Measurements from ENCODE around the gene AKNA.

Gene AKNA

DNA sequence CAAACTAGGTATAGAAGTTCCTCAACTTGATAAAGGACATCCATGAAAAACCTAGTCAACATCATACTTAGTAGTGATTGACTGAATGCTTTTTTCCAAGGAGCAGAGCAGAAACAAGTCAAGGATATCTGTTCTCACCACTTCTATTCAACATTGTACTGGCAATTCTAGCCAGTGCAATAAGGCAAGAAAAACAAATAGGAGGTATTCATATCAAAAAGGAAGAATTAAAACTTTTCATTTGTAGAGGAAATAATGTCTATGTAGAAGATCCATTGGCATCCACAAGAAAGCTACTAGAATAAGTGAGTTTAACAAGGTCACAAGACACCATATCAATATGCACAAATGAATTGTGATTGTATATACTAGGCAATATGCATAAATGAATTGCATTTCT lies 93.1 kb downstream of the AKNA start:
- Histone ChIP-seq H3K9me2 (replicated peaks; ENCODE audit: insufficient read depth, low read length) (no peaks in the 10 kb centered on the region), H3K27me3 (replicated peaks; ENCODE audit: insufficient read depth, low read length) (no peaks in the 10 kb centered on the region), H3K9ac (ENCODE audit: low read length) (no peak overlapping the region), H3F3A (ENCODE audit: insufficient read depth, low read length) (no peaks in the 10 kb centered on the region), H2AFZ (ENCODE audit: low read length) (no peak overlapping the region), H3K36me3 (replicated peaks; ENCODE audit: insufficient read depth, low read length) (no peaks in the 10 kb centered on the region), H3K4me1 (ENCODE audit: low read length) (no peaks in the 10 kb centered on the region), H3K9me3 (replicated peaks; ENCODE audit: insufficient read depth, low read length) (no peaks in the 10 kb centered on the region), H3K79me2 (ENCODE audit: low read length) (no peaks in the 10 kb centered on the region), H4K20me1 (ENCODE audit: insufficient read depth, low read length) (no peaks in the 10 kb centered on the region), H3K4me3 (ENCODE audit: low read length) (no peak overlapping the region), H3K27ac (ENCODE audit: low read length) (no peak overlapping the region), H3K4me2 (ENCODE audit: low read depth, low read length) (no peak overlapping the region)
- no peak for DNase-seq
- TF ChIP-seq EZH2phosphoT487 (IDR thresholded peaks at IDR 0.05; ENCODE audit: low read length) (no peak), EZH2 (optimal IDR thresholded peaks at IDR 0.05; ENCODE audit: low read depth, low read length) (no peak)
- TF ChIP-seq, protein P1, sequence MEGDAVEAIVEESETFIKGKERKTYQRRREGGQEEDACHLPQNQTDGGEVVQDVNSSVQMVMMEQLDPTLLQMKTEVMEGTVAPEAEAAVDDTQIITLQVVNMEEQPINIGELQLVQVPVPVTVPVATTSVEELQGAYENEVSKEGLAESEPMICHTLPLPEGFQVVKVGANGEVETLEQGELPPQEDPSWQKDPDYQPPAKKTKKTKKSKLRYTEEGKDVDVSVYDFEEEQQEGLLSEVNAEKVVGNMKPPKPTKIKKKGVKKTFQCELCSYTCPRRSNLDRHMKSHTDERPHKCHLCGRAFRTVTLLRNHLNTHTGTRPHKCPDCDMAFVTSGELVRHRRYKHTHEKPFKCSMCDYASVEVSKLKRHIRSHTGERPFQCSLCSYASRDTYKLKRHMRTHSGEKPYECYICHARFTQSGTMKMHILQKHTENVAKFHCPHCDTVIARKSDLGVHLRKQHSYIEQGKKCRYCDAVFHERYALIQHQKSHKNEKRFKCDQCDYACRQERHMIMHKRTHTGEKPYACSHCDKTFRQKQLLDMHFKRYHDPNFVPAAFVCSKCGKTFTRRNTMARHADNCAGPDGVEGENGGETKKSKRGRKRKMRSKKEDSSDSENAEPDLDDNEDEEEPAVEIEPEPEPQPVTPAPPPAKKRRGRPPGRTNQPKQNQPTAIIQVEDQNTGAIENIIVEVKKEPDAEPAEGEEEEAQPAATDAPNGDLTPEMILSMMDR (IDR thresholded peaks at IDR 0.05; ENCODE audit: low read length) = no peak

DNA sequence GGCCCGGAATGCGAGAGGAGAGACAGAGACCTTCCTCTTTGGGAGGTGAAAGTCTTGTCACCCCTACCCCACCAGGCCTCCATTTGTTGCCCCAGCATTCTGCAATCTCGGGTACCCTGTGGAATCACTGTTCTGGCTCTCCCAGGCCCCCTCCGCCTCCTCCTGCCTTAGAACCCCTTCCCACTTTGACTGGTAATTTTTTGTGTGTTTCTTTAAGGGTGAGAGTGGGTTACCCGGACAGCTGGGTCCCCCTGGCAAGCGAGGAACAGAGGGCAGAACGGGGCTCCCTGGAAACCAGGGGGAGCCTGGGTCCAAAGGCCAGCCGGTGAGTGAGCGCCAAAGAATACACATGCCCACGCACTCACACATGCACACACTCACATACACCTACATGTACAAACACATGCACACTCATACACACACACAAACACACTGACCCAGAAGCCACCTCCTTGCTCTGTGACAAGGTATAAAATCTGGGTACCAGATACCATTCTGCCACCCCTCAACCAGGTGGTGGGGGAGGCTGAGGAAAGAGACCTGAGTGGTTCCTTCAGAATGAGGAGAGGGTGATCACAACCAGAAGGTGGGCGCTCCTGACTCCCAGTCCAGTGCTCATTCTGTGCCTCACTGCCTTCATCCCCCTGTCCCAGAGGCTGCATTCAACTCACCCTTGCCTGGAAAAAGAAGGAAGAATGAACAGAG lies 95.7 kb downstream of the AKNA start:
- H3K4me3 ChIP-seq (ENCODE audit: low read length) = no peak overlapping the region
- no peaks in the 10 kb centered on the region for H3K9me2 ChIP-seq (replicated peaks; ENCODE audit: insufficient read depth, low read length)
- no peak overlapping the region for H3K9ac ChIP-seq (ENCODE audit: low read length)
- H3F3A ChIP-seq (ENCODE audit: insufficient read depth, low read length) = no peaks in the 10 kb centered on the region
- H3K27ac ChIP-seq (ENCODE audit: low read length) = no peak overlapping the region
- H3K36me3 ChIP-seq (replicated peaks; ENCODE audit: insufficient read depth, low read length) = no peaks in the 10 kb centered on the region
- H3K4me2 ChIP-seq (ENCODE audit: low read depth, low read length) = no peak overlapping the region
- no peak overlapping the region for H2AFZ ChIP-seq (ENCODE audit: low read length)
- no peaks in the 10 kb centered on the region for H3K27me3 ChIP-seq (replicated peaks; ENCODE audit: insufficient read depth, low read length)
- no peaks in the 10 kb centered on the region for H3K4me1 ChIP-seq (ENCODE audit: low read length)
- DNase-seq = no peak
- no peaks in the 10 kb centered on the region for H4K20me1 ChIP-seq (ENCODE audit: insufficient read depth, low read length)
- H3K9me3 ChIP-seq (replicated peaks; ENCODE audit: insufficient read depth, low read length) = no peaks in the 10 kb centered on the region
- TF ChIP-seq, protein P1 (IDR thresholded peaks at IDR 0.05; ENCODE audit: low read length) = no peak
- TF ChIP-seq EZH2 (optimal IDR thresholded peaks at IDR 0.05; ENCODE audit: low read depth, low read length) (no peak), EZH2phosphoT487 (IDR thresholded peaks at IDR 0.05; ENCODE audit: low read length) (no peak)
- no peaks in the 10 kb centered on the region for H3K79me2 ChIP-seq (ENCODE audit: low read length)

DNA sequence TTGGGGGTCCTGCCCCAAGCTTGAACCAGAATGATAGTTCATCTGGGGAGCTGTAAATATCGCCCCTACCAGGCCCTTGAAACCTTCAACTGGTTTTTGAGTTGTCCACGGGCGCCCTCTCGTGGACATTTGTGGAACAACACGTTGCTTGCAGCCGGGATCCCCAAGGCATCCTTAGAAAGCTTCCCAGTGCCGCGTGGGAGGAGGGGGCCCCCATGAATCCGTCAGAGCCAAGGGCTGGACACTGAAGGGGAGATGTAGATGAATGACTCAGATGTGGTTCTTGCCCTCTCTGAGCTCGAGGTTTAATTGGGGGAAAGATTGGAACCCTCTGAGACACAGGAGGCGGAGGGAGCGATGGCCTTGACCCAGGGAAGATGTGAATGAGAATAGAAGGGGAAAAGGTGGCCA lies 96.7 kb downstream of the AKNA start:
- H3K36me3 ChIP-seq (replicated peaks; ENCODE audit: insufficient read depth, low read length) = no peaks in the 10 kb centered on the region
- no peaks in the 10 kb centered on the region for H4K20me1 ChIP-seq (ENCODE audit: insufficient read depth, low read length)

More for the DNA sequence above, 96.7 kb downstream of the AKNA start:
- Histone ChIP-seq H3K9me2 (replicated peaks; ENCODE audit: insufficient read depth, low read length) (no peaks in the 10 kb centered on the region), H3K4me3 (ENCODE audit: low read length) (no peak overlapping the region), H2AFZ (ENCODE audit: low read length) (no peak overlapping the region), H3K27me3 (replicated peaks; ENCODE audit: insufficient read depth, low read length) (no peaks in the 10 kb centered on the region), H3K79me2 (ENCODE audit: low read length) (no peaks in the 10 kb centered on the region), H3K9ac (ENCODE audit: low read length) (no peak overlapping the region), H3K4me2 (ENCODE audit: low read depth, low read length) (no peak overlapping the region), H3F3A (ENCODE audit: insufficient read depth, low read length) (no peaks in the 10 kb centered on the region), H3K4me1 (ENCODE audit: low read length) (no peaks in the 10 kb centered on the region), H3K9me3 (replicated peaks; ENCODE audit: insufficient read depth, low read length) (no peaks in the 10 kb centered on the region), H3K27ac (ENCODE audit: low read length) (no peak overlapping the region)
- peak; percentile 61 for DNase-seq
- TF ChIP-seq EZH2phosphoT487 (IDR thresholded peaks at IDR 0.05; ENCODE audit: low read length) (no peak), EZH2 (optimal IDR thresholded peaks at IDR 0.05; ENCODE audit: low read depth, low read length) (no peak)
- TF ChIP-seq, protein P1 (IDR thresholded peaks at IDR 0.05; ENCODE audit: low read length) = peak; percentile 90
